Measurements from ENCODE around the gene GHRH. TPM values are rescaled to one million over a fixed set of nuclear protein-coding genes. Genes with fewer than 3 reads are reported as not detected.

Gene GHRH
- total RNA-seq, 1 donor from 2014 or later, result not detected

DNA sequence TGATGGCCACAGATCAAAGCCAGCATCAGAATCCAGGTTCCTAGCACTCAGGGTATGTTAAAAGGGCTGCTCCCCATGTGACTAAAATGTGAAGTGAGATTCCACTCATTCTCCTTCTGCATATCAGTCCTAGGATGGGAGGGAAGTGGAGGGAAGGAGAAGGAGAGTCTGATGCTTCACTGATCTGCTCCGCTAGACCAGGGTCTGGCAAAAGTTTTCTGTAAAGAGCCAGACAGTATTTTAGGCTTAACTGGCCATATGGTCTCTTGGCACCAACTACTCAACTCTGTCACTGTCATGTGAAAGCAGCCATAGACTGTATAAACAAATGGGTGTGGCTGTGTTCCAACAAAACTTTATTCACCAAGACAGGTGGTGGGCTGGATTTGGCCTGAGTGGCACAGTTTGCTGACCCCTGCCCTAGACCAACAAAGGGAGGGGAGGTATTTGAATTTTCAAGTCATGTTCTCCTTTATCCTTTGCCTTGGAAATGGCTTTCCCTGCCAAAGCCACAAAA lies 22.6 kb downstream of the GHRH start:
- intact Hi-C loops (cut with micrococcal nuclease), result no loop called here

- intact Hi-C loops (cut with micrococcal nuclease), result no loop called here
Observed at GRCh38 chr20:37238426-37238825, 23.2 kb downstream of the GHRH start.

- intact Hi-C loops (cut with micrococcal nuclease), result no loop called here
Observed at GRCh38 chr20:37237656-37238055, 24.0 kb downstream of the GHRH start.

GRCh38 chr20:37236462-37236861 lies 25.2 kb downstream of the GHRH start:
- intact Hi-C loops (cut with micrococcal nuclease), result no loop called here

DNA sequence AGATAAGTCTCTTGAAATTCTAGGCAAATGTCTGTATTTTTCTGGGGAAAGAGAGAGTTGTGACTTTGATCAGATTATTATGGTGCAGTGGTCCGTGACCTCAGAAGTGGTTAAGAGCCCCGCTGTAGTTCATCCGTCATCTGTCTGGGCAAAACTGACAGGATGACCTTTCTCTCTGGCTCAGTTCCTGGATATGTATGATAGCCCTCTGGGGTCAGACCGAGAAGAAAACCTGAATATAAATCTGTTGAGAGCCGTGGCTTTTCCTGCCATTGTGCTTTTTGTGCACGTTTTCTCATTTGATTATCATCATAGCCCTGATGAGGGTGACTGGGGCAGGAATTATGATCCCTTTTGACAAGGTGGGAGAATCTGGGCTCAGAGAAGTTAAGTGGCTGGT lies 26.5 kb downstream of the GHRH start:
- intact Hi-C loops (cut with micrococcal nuclease), result no loop called here

DNA sequence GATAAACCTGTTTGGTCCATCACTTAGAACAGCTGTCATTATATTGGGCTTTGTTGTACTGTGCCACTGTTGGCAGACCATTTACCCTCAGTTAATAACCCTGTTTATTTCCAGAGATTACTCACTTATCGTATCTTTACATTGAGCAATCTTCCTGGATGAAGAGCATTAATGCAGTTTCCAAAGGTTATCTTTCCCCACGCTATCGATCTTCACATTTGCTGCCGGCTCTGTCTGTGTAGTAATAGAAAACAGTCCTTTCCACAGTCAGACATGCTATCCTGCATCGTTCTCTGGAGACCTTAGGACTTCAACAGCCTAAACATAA lies 27.4 kb downstream of the GHRH start:
- intact Hi-C loops (cut with micrococcal nuclease), result no loop called here

- intact Hi-C loops (cut with micrococcal nuclease), result no loop called here
Observed at GRCh38 chr20:37233548-37234253, 27.9 kb downstream of the GHRH start.

- intact Hi-C loops (cut with micrococcal nuclease), result no loop called here
Observed at GRCh38 chr20:37231947-37232630, 29.5 kb downstream of the GHRH start.

DNA sequence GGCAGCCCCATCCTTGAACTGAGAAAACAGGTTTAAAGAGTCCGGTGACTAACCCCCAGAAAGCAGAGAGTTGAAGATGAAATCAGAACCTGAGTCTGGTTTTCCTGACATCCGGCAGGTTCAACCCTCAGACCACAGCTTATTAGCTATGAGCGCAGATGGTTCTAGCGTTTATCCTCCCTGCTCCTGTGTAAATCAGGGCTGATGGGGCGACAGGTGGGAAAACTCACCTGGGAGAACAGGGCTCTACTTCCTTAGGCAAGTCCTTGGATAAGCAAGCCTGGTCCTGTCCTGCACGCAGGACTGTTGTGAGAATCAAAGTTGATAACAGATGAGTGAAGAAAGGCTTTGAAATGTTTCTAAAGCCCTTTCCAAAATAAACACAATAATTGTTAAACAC lies 31.4 kb downstream of the GHRH start:
- intact Hi-C loops (cut with micrococcal nuclease), result no loop called here

- intact Hi-C loops (cut with micrococcal nuclease), result no loop called here
Observed at GRCh38 chr20:37229357-37229756, 32.3 kb downstream of the GHRH start.

DNA sequence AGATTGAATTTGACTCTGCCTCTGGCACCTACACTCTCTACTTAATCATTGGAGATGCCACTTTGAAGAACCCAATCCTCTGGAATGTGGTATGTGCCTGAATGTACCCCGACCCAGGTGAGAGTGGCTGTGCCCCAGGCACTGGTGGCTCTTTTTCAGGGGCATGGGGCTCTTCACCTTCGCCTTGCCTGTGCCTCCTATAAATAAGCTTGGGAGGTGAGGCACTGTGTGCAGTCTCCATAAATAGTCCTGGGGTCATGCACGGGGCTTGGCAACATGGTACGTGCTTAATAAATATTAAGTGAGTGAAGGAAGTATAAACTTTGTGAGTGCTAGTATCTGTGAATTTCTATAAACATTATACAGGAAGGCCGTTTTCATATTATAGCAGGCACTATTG lies 33.0 kb downstream of the GHRH start:
- intact Hi-C loops (cut with micrococcal nuclease), result no loop called here

GRCh38 chr20:37228082-37228481 lies 33.5 kb downstream of the GHRH start:
- intact Hi-C loops (cut with micrococcal nuclease), result no loop called here

GRCh38 chr20:37226889-37227288 lies 34.7 kb downstream of the GHRH start:
- intact Hi-C loops (cut with micrococcal nuclease), result no loop called here

GRCh38 chr20:37225146-37225545 lies 36.5 kb downstream of the GHRH start:
- intact Hi-C loops (cut with micrococcal nuclease), result no loop called here

DNA sequence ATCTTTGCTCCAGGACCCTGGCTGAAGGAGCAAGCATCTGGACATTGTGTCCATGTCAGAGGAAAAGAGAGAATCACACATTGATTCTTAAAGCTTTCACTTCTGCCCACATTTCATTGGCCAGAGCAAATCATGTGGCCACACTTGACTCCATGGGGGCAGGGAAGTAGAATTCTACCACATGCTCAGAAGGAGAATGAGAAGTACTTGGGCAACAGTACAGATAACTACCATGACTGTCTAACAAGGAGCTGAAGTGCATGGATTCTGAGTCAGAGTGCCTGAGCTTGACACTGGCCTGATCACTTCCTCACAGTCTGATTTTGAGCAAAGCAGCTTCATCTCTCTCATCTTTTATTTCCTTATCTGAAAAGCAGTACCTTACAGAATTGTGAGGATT lies 38.6 kb downstream of the GHRH start:
- intact Hi-C loops (cut with micrococcal nuclease), result no loop called here

DNA sequence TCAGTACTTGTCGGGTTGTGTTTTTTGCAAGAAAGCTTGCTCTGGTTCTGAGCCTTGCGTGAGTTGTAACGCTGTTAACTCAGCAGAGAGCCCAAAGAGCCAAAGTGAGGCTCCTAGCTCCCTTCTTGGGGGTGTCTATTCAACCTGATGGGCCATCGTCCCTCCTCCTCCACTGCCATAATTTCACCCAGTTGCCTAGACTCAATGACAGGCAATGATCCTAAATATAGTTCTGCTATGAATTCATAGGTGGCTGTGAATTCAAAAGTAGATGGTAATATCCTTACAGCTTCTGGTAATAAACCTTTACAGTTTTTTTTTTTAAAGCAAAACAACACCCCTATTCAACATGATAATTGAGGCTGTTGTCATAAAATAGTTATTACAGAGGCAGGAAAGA lies 39.5 kb downstream of the GHRH start:
- intact Hi-C loops (cut with micrococcal nuclease), result no loop called here

DNA sequence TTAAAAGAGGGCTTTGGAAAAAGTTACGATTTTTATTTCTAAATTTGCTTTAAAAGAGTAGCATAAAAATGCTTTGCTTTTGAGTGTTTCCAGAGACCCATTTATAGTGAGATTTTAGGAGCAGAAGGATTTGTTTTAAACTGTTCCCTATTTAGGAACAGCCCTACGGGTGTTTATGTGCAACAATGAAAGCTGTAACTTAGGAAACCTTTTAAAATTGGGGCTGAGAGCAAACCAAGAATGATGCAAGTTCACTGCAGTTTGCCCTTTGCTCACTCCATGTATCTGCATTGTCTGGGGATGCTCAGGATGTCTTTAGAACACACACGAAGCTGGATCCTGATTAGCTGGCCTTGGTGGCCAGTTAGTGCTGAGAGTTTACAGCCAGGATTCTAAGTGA lies 40.9 kb downstream of the GHRH start:
- intact Hi-C loops (cut with micrococcal nuclease), result no loop called here

DNA sequence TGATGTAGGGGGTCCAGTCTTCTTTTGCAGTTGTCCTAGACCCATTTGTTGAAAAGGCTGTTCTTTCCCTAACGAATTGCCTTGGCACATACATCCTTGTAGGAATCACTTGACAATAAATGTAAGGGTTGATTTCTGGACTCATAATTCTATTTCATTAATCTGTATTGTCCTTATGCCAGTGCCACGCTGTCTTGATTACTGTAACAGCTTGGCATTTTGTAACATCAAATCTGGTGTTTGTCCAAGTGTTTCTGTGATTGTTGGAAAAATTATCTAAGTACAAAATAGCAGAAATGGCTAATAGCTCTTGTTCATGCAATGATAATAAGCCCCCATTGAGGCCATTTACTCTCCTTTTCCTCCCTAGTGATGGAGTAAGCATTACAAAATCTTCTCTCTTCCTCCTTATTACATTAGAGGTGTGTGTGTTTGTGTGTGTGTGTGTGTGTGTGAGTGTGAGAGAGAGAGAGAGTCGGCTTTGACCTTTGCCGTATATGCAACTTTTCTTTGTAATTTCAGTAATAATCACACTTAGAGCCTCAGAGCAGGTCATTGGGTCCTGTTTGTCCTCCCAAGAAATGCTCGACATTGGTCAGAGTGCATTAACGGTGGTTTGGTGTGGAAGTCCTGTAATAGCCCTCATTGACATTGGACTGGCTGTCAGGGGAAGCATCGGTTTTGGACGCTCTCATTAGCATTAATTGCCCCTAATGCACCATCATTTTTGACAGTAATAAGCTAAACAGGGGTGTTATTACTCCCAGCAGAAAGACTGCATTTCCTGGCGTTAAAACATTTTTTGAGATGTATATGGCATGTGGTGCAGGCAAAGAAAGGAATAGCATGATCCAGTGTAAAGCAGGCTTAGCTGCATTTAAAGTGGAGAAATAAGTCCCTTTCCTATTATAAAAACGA lies 41.6 kb downstream of the GHRH start:
- intact Hi-C loops (cut with micrococcal nuclease), result no loop called here

DNA sequence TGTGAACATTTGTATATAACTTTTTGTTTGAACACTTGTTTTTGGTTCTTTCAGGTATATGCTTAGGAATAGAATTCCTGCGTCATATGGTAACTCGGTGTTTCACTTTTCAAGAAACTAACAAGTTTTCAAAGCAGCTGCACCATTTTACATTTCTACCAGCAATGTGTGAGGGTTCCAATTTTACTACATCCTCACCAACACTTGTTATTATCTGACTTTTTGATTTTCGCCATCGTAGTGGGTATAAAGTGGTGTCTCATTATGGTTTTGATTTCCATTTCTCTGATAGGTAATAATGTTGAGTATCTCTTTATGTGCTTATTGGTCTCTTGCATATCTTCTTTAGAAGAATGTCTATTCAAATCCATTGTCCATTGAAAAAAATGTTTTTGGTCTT lies 42.6 kb downstream of the GHRH start:
- intact Hi-C loops (cut with micrococcal nuclease), result no loop called here

DNA sequence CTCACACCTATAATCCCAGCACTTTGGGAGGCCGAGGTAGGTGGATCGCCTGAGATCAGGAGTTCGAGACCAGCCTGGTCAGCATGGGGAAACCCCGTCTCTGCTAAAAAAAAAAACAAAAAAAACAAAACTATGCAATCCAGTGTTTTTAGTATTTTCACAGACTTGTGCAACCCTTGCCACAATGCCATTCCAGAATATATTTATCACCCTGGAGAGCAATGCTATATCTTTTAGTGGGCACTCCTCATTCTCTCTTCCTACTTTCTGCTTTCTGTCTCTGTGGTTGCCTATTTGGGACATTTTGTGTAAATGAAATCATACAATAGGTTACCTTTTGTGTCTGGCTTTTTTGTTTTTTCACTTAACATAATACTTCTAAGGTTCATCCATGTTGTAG lies 43.2 kb downstream of the GHRH start:
- intact Hi-C loops (cut with micrococcal nuclease), result no loop called here

- intact Hi-C loops (cut with micrococcal nuclease), result no loop called here
Observed at GRCh38 chr20:37209661-37210314, 51.8 kb downstream of the GHRH start.

- intact Hi-C loops (cut with micrococcal nuclease), result no loop called here
Observed at GRCh38 chr20:37209193-37209592, 52.4 kb downstream of the GHRH start.

Measured in T-helper 2 cell treated with Interferon-gamma antibody and Interleukin-4, amounts not matched to agents 100 ng/mL and 5 ng/mL, for 36 hours (primary cell).